Esophagus (tissue), 2 donors: Measurements from ENCODE around the gene CETN1. TPM values are rescaled to one million over a fixed set of nuclear protein-coding genes. Genes with fewer than 3 reads are reported as not detected.
A peak's percentile ranks its signal among the peaks of the same experiment; 100 is the strongest.

Experiments used
- H3K27ac ChIP-seq, 2 donors: one replicate each; pipeline ENCODE4 v1.5.1; 2013; ENCODE audit warnings: low read depth in 2 of 2, mild to moderate bottlenecking in 2 of 2, inconsistent platforms in 1 of 2, low read length in 1 of 2, moderate library complexity in 1 of 2
- H3K27me3 ChIP-seq, 2 donors: one replicate each; pipeline ENCODE4 v1.6.1; 2013; ENCODE audit warnings: low read length in 2 of 2, control low read depth in 1 of 2, mild to moderate bottlenecking in 1 of 2; ENCODE audit not compliant: insufficient read depth in 2 of 2, control insufficient read depth in 1 of 2
- H3K36me3 ChIP-seq, 2 donors: one replicate each; pipeline ENCODE4 v1.6.1; 2013; ENCODE audit warnings: low read length in 1 of 2; ENCODE audit not compliant: control insufficient read depth in 2 of 2, insufficient read depth in 2 of 2
- H3K4me1 ChIP-seq, 2 donors: one replicate each; pipeline ENCODE4 v1.6.1; 2013; ENCODE audit warnings: low read length in 1 of 2; ENCODE audit not compliant: control insufficient read depth in 2 of 2, insufficient read depth in 2 of 2
- H3K4me3 ChIP-seq, 2 donors: one replicate each; pipeline ENCODE4 v1.5.1; 2013; ENCODE audit warnings: low read length in 2 of 2, mild to moderate bottlenecking in 2 of 2, low read depth in 1 of 2, moderate library complexity in 1 of 2
- H3K9me3 ChIP-seq, 2 donors: one replicate each; pipeline ENCODE4 v1.6.1; 2013; ENCODE audit warnings: mild to moderate bottlenecking in 2 of 2, low read depth in 1 of 2, low read length in 1 of 2, moderate library complexity in 1 of 2; ENCODE audit not compliant: control insufficient read depth in 2 of 2, insufficient read depth in 1 of 2
- WGBS, 2 donors: extraction: QIAGEN DNeasy Blood & Tissue Kit; methylation state at CpG; one replicate each; pipeline ENCODE4 v1.1.7; 2013; 5-methylcytosine and 5-hydroxymethylcytosine counted together
- polyA plus RNA-seq, 2 donors: library from polyadenylated mRNA; stranded (reverse); fragments of 200-250 nt; gene quantifications; one replicate each; pipeline ENCODE4 v1.2.3, GENCODE V29; 2013
- donor health status: healthy with polysubstance abuse.
- donor health status: Bipolar disorder and iron deficiency.

The CETN1 gene
- not detected for polyA plus RNA-seq

- H3K27me3 ChIP-seq = no peaks in the 10 kb centered on the region
These were observed at the start of gene CETN1 for GRCh38 chr18:580154-580553. CETN1 (plus strand) TSS chr18:580380; CDS start chr18:580409, 29 bp downstream.

DNA sequence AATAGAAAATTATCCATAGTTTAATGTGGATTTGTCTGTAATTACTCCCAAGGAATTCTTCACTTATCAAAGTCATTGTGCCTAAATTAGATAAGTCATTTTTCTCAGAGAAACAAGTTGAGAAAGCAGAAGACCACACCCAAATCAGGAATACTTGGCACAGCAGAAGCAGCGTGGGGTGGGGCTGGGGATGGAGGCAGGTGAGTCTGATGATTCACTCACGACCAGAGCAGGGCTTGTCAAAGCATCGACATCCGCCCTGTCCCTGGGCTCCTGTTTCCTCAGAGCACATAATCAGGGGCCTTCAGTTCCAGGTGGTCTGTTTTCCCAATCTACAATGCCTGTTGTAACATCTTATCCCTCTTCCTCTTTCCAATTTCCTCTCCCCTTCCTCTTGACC lies 48.2 kb upstream of the CETN1 start:
- Histone ChIP-seq H3K27ac (peak overlapping the region in 1 of 2 donors; percentile 22), H3K4me1 (no peaks in the 10 kb centered on the region), H3K36me3 (no peaks in the 10 kb centered on the region), H3K4me3 (no peak overlapping the region), H3K9me3 (no peaks in the 10 kb centered on the region), H3K27me3 (no peaks in the 10 kb centered on the region)
- 44 to 59% methylated on average over 4 of the region's 4 CpGs for WGBS, 2 donors

More at GRCh38 chr18:580154-580553, at the start of gene CETN1:
- Histone ChIP-seq H3K9me3 (peaks cover 4% of the 10 kb centered on the region in 2 donors), H3K4me1 (peaks cover 0 to 2% of the 10 kb centered on the region in 2 donors), H3K4me3 (no peak within 1 kb of the TSS), H3K27ac (no peak within 1 kb of the TSS), H3K36me3 (no peaks in the 10 kb centered on the region)
- 94 to 96% methylated on average over 38 of the region's 38 CpGs for WGBS, 2 donors

GRCh38 chr18:532632-533031 lies 47.5 kb upstream of the CETN1 start:
- Histone ChIP-seq H3K36me3 (no peaks in the 10 kb centered on the region), H3K27me3 (no peaks in the 10 kb centered on the region), H3K4me1 (no peaks in the 10 kb centered on the region), H3K9me3 (no peaks in the 10 kb centered on the region), H3K27ac (no peak overlapping the region), H3K4me3 (no peak overlapping the region)

GRCh38 chr18:533995-534601 lies 46.1 kb upstream of the CETN1 start:
- Histone ChIP-seq H3K27me3 (no peaks in the 10 kb centered on the region), H3K9me3 (no peaks in the 10 kb centered on the region), H3K4me1 (no peaks in the 10 kb centered on the region), H3K36me3 (no peaks in the 10 kb centered on the region), H3K4me3 (no peak overlapping the region), H3K27ac (peak overlapping the region; percentile 0 to 16)
- WGBS, 2 donors = 47 to 54% methylated on average over 6 of the region's 6 CpGs

- Histone ChIP-seq H3K9me3 (no peaks in the 10 kb centered on the region), H3K4me1 (no peaks in the 10 kb centered on the region), H3K27ac (no peak overlapping the region), H3K36me3 (no peaks in the 10 kb centered on the region), H3K4me3 (no peak overlapping the region), H3K27me3 (no peaks in the 10 kb centered on the region)
- 61 to 62% methylated on average over 4 of the region's 4 CpGs for WGBS, 2 donors
These were observed 36.6 kb upstream of the CETN1 start for GRCh38 chr18:543447-544078.

DNA sequence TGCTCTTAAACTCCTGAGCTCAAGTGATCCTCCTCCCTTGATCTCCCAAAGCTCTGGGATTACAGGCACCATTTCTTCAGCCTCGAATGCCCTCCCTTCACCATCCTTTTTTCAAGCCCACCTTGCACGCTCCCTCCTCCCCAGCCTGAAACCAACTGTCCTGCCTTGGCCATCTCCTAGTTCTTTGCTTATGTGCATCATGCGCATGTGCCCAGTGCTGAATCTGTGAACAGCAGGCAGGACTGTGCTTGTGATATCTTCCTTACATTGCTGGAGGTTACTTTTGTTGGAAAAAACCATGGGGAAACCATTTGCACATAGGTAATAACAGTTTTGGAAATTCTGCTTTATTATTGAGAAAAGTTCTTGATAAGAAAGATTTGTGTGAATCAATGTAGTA lies 30.2 kb upstream of the CETN1 start:
- Histone ChIP-seq H3K36me3 (no peaks in the 10 kb centered on the region), H3K4me3 (no peak overlapping the region), H3K4me1 (no peaks in the 10 kb centered on the region), H3K27ac (no peak overlapping the region), H3K27me3 (no peaks in the 10 kb centered on the region), H3K9me3 (no peaks in the 10 kb centered on the region)
- WGBS, 2 donors = 73 to 82% methylated on average over 3 of the region's 3 CpGs

GRCh38 chr18:551404-552061 lies 28.6 kb upstream of the CETN1 start:
- Histone ChIP-seq H3K9me3 (no peaks in the 10 kb centered on the region), H3K27ac (no peak overlapping the region), H3K27me3 (no peaks in the 10 kb centered on the region), H3K36me3 (no peaks in the 10 kb centered on the region), H3K4me1 (no peaks in the 10 kb centered on the region), H3K4me3 (no peak overlapping the region)
- 76 to 79% methylated on average over 4 of the region's 4 CpGs for WGBS, 2 donors

- Histone ChIP-seq H3K4me3 (no peak overlapping the region), H3K9me3 (no peaks in the 10 kb centered on the region), H3K27ac (no peak overlapping the region), H3K4me1 (no peaks in the 10 kb centered on the region), H3K36me3 (no peaks in the 10 kb centered on the region), H3K27me3 (no peaks in the 10 kb centered on the region)
- WGBS, 2 donors = 73 to 78% methylated on average over 13 of the region's 13 CpGs
These were observed 24.3 kb upstream of the CETN1 start for GRCh38 chr18:555705-556457.

DNA sequence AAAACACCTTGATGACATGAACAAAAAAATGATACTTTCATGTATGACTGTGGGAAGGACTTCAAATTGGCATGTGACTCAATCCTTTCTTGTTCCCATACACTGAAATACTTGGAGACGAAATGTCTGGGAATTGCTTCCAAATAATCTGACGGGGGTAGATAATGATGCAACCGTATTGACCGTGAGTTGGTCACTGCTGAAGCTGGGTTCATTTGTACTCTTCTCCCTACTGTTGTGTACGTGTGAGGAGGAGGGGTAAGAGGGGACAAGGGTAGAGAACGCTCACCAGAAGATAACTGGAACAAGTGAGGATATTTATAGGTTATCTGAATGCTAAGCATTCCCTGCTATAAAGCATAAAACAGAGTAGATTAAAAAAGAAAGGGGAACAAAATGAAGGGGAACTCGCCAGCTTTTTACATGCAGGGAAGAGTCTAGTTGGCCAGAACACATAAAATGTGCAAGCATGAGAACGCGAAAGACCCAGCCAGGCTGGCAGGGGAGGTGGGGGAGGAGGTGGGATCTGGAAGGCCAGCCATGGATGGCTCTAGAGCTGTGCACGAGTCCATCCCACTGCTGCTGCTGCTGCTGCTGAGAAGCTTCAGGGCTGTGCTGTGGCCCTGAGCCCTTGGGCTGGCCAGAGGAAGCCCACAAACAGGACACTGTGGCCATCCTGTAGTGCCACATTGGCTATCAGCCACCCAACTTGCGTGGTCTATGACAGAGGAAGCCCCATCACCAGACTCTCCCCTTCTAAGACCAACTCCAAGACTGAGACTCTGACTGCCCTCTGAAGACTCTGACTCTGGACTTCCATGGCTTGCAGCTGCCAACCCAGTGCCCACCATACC lies 15.2 kb upstream of the CETN1 start:
- Histone ChIP-seq H3K4me3 (no peak overlapping the region), H3K4me1 (no peaks in the 10 kb centered on the region), H3K36me3 (no peaks in the 10 kb centered on the region), H3K9me3 (peaks cover 0 to 2% of the 10 kb centered on the region in 2 donors), H3K27me3 (no peaks in the 10 kb centered on the region), H3K27ac (no peak overlapping the region)
- WGBS, 2 donors = 76 to 77% methylated on average over 11 of the region's 11 CpGs
